ENCODE data around the gene PPP1R16B.

DNA sequence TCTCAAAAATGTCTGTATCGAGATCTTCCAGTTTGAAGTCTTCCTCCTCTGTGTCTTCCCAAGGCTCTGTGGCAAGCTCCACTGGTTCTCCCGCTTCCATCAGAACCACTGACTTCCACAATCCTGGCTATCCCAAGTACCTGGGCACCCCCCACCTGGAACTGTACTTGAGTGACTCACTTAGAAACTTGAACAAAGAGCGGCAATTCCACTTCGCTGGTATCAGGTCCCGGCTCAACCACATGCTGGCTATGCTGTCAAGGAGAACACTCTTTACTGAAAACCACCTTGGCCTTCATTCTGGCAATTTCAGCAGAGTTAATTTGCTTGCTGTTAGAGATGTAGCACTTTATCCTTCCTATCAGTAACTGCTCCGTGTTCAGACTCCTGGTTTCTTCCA lies 146.7 kb downstream of the PPP1R16B start:
- TF ChIP-seq, protein P1, sequence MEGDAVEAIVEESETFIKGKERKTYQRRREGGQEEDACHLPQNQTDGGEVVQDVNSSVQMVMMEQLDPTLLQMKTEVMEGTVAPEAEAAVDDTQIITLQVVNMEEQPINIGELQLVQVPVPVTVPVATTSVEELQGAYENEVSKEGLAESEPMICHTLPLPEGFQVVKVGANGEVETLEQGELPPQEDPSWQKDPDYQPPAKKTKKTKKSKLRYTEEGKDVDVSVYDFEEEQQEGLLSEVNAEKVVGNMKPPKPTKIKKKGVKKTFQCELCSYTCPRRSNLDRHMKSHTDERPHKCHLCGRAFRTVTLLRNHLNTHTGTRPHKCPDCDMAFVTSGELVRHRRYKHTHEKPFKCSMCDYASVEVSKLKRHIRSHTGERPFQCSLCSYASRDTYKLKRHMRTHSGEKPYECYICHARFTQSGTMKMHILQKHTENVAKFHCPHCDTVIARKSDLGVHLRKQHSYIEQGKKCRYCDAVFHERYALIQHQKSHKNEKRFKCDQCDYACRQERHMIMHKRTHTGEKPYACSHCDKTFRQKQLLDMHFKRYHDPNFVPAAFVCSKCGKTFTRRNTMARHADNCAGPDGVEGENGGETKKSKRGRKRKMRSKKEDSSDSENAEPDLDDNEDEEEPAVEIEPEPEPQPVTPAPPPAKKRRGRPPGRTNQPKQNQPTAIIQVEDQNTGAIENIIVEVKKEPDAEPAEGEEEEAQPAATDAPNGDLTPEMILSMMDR (IDR thresholded peaks at IDR 0.05), result no peak
- no peak for TF ChIP-seq POLR2A (IDR thresholded peaks at IDR 0.05)
